Coronary artery (tissue), 2 donors: ENCODE data around the gene EPN3.

ENCODE experiments used
- DNase-seq: peaks from one replicate; pipeline ENCODE4 v3.0.0-alpha.2; 2017; ENCODE audit warnings: low spot score
- H3K27ac ChIP-seq, 2 donors: fragments of 200-600 bp; sonication (generic); one replicate each; pipeline ENCODE4 v1.5.1; 2016 to 2019
- H3K4me3 ChIP-seq: fragments of 200-600 bp; sonication (generic); 2 replicates; pipeline ENCODE4 v1.5.1; 2016; ENCODE audit warnings: mild to moderate bottlenecking, moderate library complexity
- CTCF ChIP-seq: fragments of 200-600 bp; sonication (generic); IDR thresholded peaks from one replicate; pipeline ENCODE4 v1.5.1; 2019; ENCODE audit warnings: antibody characterized with exemption

The EPN3 gene

GRCh38 chr17:50588391-50589049, 56.0 kb downstream of the EPN3 start:
- no peak for TF ChIP-seq CTCF
- Histone ChIP-seq H3K27ac (no peak overlapping the region), H3K4me3 (no peak overlapping the region)
- no peak for DNase-seq

DNA sequence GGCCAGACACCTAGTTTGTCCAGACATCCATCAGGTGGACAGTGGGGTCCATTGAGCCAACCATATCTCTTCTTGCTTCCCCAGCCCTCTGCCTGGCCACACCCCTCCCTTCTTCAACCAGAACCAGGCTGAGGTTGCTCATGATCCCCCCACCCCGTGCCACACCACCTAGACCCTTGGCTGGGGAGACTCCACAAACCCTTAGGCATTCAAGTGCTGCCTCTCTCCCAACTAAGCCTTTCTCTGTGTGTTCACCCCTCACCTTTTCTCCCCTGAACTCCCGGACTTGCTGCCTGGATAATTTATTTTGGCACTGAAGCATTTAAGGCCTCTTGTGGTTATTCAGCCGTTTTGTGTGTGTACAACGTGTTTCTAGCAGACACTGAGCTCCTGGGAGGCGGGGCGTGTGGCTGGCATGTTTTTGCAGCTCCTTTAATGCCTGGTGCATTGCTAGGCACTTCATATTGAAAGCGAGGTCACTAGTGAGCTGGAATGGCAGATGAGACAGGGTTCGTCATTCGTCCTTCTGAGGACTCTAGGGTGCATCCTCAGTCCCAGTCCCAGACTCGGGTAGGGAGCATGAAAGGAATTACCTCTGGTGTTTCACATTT, 56.7 kb downstream of the EPN3 start:
- TF ChIP-seq CTCF = no peak
- DNase-seq = no peak
- Histone ChIP-seq H3K4me3 (no peak overlapping the region), H3K27ac (no peak overlapping the region)

GRCh38 chr17:50590946-50591737, 58.6 kb downstream of the EPN3 start:
- Histone ChIP-seq H3K4me3 (no peak overlapping the region), H3K27ac (no peak overlapping the region)
- DNase-seq = no peak
- no peak for TF ChIP-seq CTCF

DNA sequence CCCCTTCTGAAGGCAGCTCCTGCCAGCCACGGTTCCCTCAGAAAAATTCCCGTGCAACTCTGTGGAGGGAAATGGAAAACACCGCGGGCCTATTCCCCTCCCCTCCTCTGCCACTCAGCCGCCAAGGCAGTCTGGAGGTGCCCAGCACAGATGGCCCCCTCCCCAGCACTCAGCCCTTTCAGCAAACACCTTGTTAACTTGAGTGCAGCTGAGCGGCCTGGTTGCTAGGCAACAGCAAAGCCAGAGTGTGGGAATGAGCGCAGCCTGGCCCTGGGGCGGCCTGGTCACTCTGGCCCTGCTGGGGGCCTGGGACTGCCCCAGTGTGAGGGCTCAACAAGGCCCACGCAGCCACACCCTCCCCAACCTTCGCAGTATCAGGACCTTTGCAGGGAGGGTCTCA, 60.8 kb downstream of the EPN3 start:
- no peak overlapping the region for H3K27ac ChIP-seq
- no peak for TF ChIP-seq CTCF
- no peak for DNase-seq
- no peak overlapping the region for H3K4me3 ChIP-seq
